Natural killer cell (primary cell): ENCODE results near the gene ZMAT3. TPM values are rescaled to one million over a fixed set of nuclear protein-coding genes. Genes with fewer than 3 reads are reported as not detected.

Experiments
- ATAC-seq, 3 donors: fragments of 150-1000 bp in 2 of 3; fragments of 200-7000 bp in 1 of 3; cut with Tn5 transposase; 1 replicate in 1 of 3; 2 replicates in 2 of 3; pipeline ENCODE4 v1.10.0; 2021; ENCODE audit warnings: mild to moderate bottlenecking in 2 of 3, moderate library complexity in 2 of 3
- DNase-seq, 2 donors: peaks; one replicate each; pipeline versions ENCODE4 v3.0.0 to v3.0.0-alpha.2; 2013 to 2021; ENCODE audit warnings: mixed read lengths in 1 of 2
- H3K27ac ChIP-seq: one replicate; pipeline ENCODE4 v1.5.1; 2013; ENCODE audit warnings: mild to moderate bottlenecking, low read length
- H3K27me3 ChIP-seq: one replicate; pipeline ENCODE4 v1.6.1; 2013; ENCODE audit warnings: low read length; ENCODE audit not compliant: control insufficient read depth, insufficient read depth
- H3K36me3 ChIP-seq: one replicate; pipeline ENCODE4 v1.6.1; 2013; ENCODE audit warnings: low read length; ENCODE audit not compliant: control insufficient read depth, insufficient read depth
- H3K4me1 ChIP-seq: one replicate; pipeline ENCODE4 v1.6.1; 2013; ENCODE audit warnings: low read length; ENCODE audit not compliant: control insufficient read depth, insufficient read depth
- H3K4me3 ChIP-seq: one replicate; pipeline ENCODE4 v1.5.1; 2013; ENCODE audit warnings: low read length
- H3K9me3 ChIP-seq: one replicate; pipeline ENCODE4 v1.6.1; 2013; ENCODE audit warnings: low read length; ENCODE audit not compliant: control insufficient read depth, insufficient read depth
- H3K27ac Mint-ChIP-seq, 2 donors: one replicate each; pipeline ENCODE4 v1.8.0; 2022; ENCODE audit warnings: mild to moderate bottlenecking in 2 of 2, mixed read lengths in 2 of 2, moderate library complexity in 1 of 2
- H3K27me3 Mint-ChIP-seq, 2 donors: one replicate each; pipeline ENCODE4 v1.8.0; 2022; ENCODE audit warnings: low read depth in 2 of 2, mixed read lengths in 2 of 2
- H3K36me3 Mint-ChIP-seq: one replicate; pipeline ENCODE4 v1.8.0; 2022; ENCODE audit warnings: mixed read lengths
- H3K4me1 Mint-ChIP-seq, 2 donors: one replicate each; pipeline ENCODE4 v1.8.0; 2022; ENCODE audit warnings: mixed read lengths in 2 of 2
- H3K4me3 Mint-ChIP-seq: one replicate; pipeline ENCODE4 v1.8.0; 2022; ENCODE audit warnings: mild to moderate bottlenecking, moderate library complexity, mixed read lengths
- H3K9me3 Mint-ChIP-seq, 2 donors: one replicate each; pipeline ENCODE4 v1.8.0; 2022; ENCODE audit warnings: mixed read lengths in 2 of 2
- CTCF ChIP-seq: fragments of 200-600 bp; IDR thresholded peaks from one replicate; pipeline ENCODE4 v1.8.0; 2022; ENCODE audit warnings: antibody characterized with exemption
- WGBS: methylation state at CpG from one replicate; pipeline ENCODE4 v1.1.7; 2013; ENCODE audit warnings: missing lambda C conversion rate; ENCODE audit not compliant: insufficient coverage; 5-methylcytosine and 5-hydroxymethylcytosine counted together
- intact Hi-C: fragments of 100-400 bp; cut with micrococcal nuclease; formaldehyde crosslinking; loops from one replicate; pipeline ENCODE4 v1.14.2; 2022
- total RNA-seq, 4 donors: library from RNA; stranded (reverse); fragments of 120-200 nt in 1 of 4; gene quantifications; one replicate each; pipeline versions ENCODE4 v1.2.3 to v1.2.4, GENCODE V29; 2013 to 2022

Gene ZMAT3
- total RNA-seq, 3 donors from 2014 or later (not counting 1 experiment from before 2014, with no cell fraction given): 22.5 to 32.9 (median 24.1) TPM

GRCh38 chr3:179083977-179084376, 12.4 kb upstream of the ZMAT3 start:
- H3K27ac ChIP-seq: no peak overlapping the region
- DNase-seq: no peak
- H3K4me1 ChIP-seq: no peaks in the 10 kb centered on the region
- Mint-ChIP-seq H3K27ac (no peak overlapping the region), H3K4me1 (no peaks in the 10 kb centered on the region), H3K36me3 (no peaks in the 10 kb centered on the region), H3K9me3 (no peaks in the 10 kb centered on the region), H3K4me3 (no peak overlapping the region), H3K27me3 (peaks cover 7 to 21% of the 10 kb centered on the region in 2 donors)
- no peak overlapping the region for H3K4me3 ChIP-seq
- 43% methylated on average over 1 of the region's 2 CpGs for WGBS
- no peaks in the 10 kb centered on the region for H3K27me3 ChIP-seq
- H3K9me3 ChIP-seq: no peaks in the 10 kb centered on the region
- no peaks in the 10 kb centered on the region for H3K36me3 ChIP-seq
- intact Hi-C loops: no loop called here
- ATAC-seq: no peak
- no peak for TF ChIP-seq CTCF

GRCh38 chr3:179082416-179082815, 10.8 kb upstream of the ZMAT3 start:
- peaks cover 6 to 21% of the 10 kb centered on the region in 2 donors for H3K27me3 Mint-ChIP-seq
- no peak overlapping the region for H3K4me3 Mint-ChIP-seq
- no peaks in the 10 kb centered on the region for H3K36me3 Mint-ChIP-seq
- intact Hi-C loops: no loop called here
- TF ChIP-seq CTCF: no peak
- no peaks in the 10 kb centered on the region for H3K9me3 Mint-ChIP-seq
- no peak overlapping the region for H3K4me3 ChIP-seq
- no peaks in the 10 kb centered on the region for H3K4me1 Mint-ChIP-seq
- H3K27ac ChIP-seq: no peak overlapping the region
- no peak overlapping the region for H3K27ac Mint-ChIP-seq
- no peak for DNase-seq
- no peaks in the 10 kb centered on the region for H3K4me1 ChIP-seq
- no peak for ATAC-seq
- 98% methylated on average over 3 of the region's 3 CpGs for WGBS
- H3K36me3 ChIP-seq: no peaks in the 10 kb centered on the region
- no peaks in the 10 kb centered on the region for H3K9me3 ChIP-seq
- H3K27me3 ChIP-seq: no peaks in the 10 kb centered on the region

- Mint-ChIP-seq H3K36me3 (no peaks in the 10 kb centered on the region), H3K9me3 (no peaks in the 10 kb centered on the region), H3K4me3 (no peak overlapping the region), H3K27me3 (peaks cover 3 to 21% of the 10 kb centered on the region in 2 donors), H3K27ac (no peak overlapping the region), H3K4me1 (no peaks in the 10 kb centered on the region)
- Histone ChIP-seq H3K36me3 (no peaks in the 10 kb centered on the region), H3K27me3 (no peaks in the 10 kb centered on the region), H3K9me3 (no peaks in the 10 kb centered on the region), H3K4me1 (no peaks in the 10 kb centered on the region), H3K27ac (no peak overlapping the region), H3K4me3 (no peak overlapping the region)
- WGBS: 95% methylated on average over 2 of the region's 2 CpGs
- no peak for TF ChIP-seq CTCF
- intact Hi-C loops: no loop called here
- no peak for ATAC-seq
- no peak for DNase-seq
Measured at GRCh38 chr3:179081885-179082284, 10.3 kb upstream of the ZMAT3 start.

- 76% methylated on average over 4 of the region's 4 CpGs for WGBS
- intact Hi-C loops: no loop called here
Measured at GRCh38 chr3:179079537-179079936, 7.9 kb upstream of the ZMAT3 start.

More at GRCh38 chr3:179079537-179079936, 7.9 kb upstream of the ZMAT3 start:
- Histone ChIP-seq H3K9me3 (no peaks in the 10 kb centered on the region), H3K27ac (no peak overlapping the region), H3K4me1 (peaks cover 3% of the 10 kb centered on the region), H3K4me3 (no peak overlapping the region), H3K36me3 (no peaks in the 10 kb centered on the region), H3K27me3 (no peaks in the 10 kb centered on the region)
- DNase-seq (no peak), ATAC-seq (no peak)
- no peaks in the 10 kb centered on the region for H3K4me1 Mint-ChIP-seq
- no peaks in the 10 kb centered on the region for H3K9me3 Mint-ChIP-seq
- H3K4me3 Mint-ChIP-seq: no peak overlapping the region
- TF ChIP-seq CTCF: no peak
- peaks cover 3 to 17% of the 10 kb centered on the region in 2 donors for H3K27me3 Mint-ChIP-seq
- H3K36me3 Mint-ChIP-seq: no peaks in the 10 kb centered on the region
- H3K27ac Mint-ChIP-seq: no peak overlapping the region
